ENCODE data around the gene HLA-E.
"Not testable (repeated sequence)": the region's sequence is repeated elsewhere in the genome, so short reads cannot be mapped to it uniquely, and the experiment has no call there.

Gene HLA-E

GRCh38 chr6:30483677-30484279, 5.5 kb upstream of the HLA-E start:
- no peaks in the 10 kb centered on the region for H3K36me3 Mint-ChIP-seq (ENCODE audit: low read depth)

DNA sequence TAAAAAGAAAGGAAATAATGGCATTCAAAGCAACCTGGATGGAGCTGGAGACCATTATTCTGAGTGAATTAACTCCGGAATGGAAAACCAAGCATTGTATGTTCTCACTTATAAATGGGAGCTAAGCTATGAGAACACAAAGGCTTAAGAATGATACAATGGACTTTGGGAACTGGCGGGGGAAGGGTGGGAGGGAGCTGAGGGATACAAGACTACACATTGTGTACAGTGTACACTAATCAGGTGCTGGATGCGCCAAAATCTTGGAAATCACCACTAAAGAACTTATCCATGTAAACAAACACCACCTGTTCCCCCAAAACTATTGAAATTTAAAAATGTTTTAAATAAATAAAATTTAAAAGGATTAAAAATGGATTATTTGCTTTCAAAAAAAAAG, 4.1 kb upstream of the HLA-E start:
- H3K9me3 Mint-ChIP-seq: no peaks in the 10 kb centered on the region
- peaks cover 6% of the 10 kb centered on the region for H3K4me1 Mint-ChIP-seq
- H3K27me3 Mint-ChIP-seq (ENCODE audit: low read depth): peaks cover 58% of the 10 kb centered on the region
- TF ChIP-seq CTCF (IDR thresholded peaks at IDR 0.05; ENCODE audit: unreplicated experiment in 3 of 3): no peak
- H3K4me3 Mint-ChIP-seq: no peak overlapping the region
- H3K36me3 Mint-ChIP-seq (ENCODE audit: low read depth): peaks cover 2% of the 10 kb centered on the region
- H3K27ac Mint-ChIP-seq: no peak overlapping the region

More at GRCh38 chr6:30483677-30484279, 5.5 kb upstream of the HLA-E start:
- Mint-ChIP-seq H3K4me3 (no peak overlapping the region), H3K4me1 (no peaks in the 10 kb centered on the region), H3K27ac (no peak overlapping the region), H3K27me3 (ENCODE audit: low read depth) (peaks cover 67% of the 10 kb centered on the region), H3K9me3 (no peaks in the 10 kb centered on the region)
- TF ChIP-seq CTCF (IDR thresholded peaks at IDR 0.05; ENCODE audit: unreplicated experiment in 3 of 3): peak; percentile 51 to 64 (median 55)

DNA sequence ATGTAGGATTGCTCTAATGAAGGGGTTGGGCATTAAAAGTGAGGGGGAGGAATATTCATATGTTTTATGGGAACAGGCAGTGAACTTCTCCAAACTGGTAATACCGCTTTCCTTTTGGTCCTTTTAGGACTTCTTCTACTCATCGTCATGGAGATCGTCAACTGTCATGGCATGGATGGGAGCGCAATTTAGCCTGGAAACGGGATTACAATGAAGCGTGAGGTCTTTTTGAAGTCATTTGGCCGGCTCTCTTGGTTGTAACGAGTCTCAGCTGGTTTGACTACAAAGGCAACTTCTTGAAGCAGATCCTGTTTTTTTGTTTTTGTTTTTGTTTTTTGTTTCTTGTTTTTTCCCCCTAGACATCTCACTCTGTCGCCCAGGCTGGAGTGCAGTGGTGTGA, 1.4 kb upstream of the HLA-E start:
- H3K27me3 Mint-ChIP-seq (ENCODE audit: low read depth): peaks cover 34% of the 10 kb centered on the region
- peaks cover 17% of the 10 kb centered on the region for H3K36me3 Mint-ChIP-seq (ENCODE audit: low read depth)
- no peak overlapping the region for H3K27ac Mint-ChIP-seq
- peaks cover 13% of the 10 kb centered on the region for H3K4me1 Mint-ChIP-seq
- H3K9me3 Mint-ChIP-seq: no peaks in the 10 kb centered on the region
- H3K4me3 Mint-ChIP-seq: peak overlapping the region; percentile 2 to 64 (median 21)
- TF ChIP-seq CTCF (IDR thresholded peaks at IDR 0.05; ENCODE audit: unreplicated experiment in 3 of 3): no peak

- peak overlapping the region; percentile 70 to 93 (median 92) for H3K27ac Mint-ChIP-seq
- peaks cover 13% of the 10 kb centered on the region for H3K4me1 Mint-ChIP-seq
- not testable (repeated sequence) for H3K9me3 Mint-ChIP-seq
- H3K27me3 Mint-ChIP-seq (ENCODE audit: low read depth): peaks cover 26% of the 10 kb centered on the region
- H3K4me3 Mint-ChIP-seq: peak overlapping the region in 1 of 3 experiments; percentile 98
- H3K36me3 Mint-ChIP-seq (ENCODE audit: low read depth): peaks cover 17% of the 10 kb centered on the region
Observed at GRCh38 chr6:30488697-30489080, 620 bp upstream of the HLA-E start.

GRCh38 chr6:30490026-30490876, 942 bp downstream of the HLA-E start:
- Mint-ChIP-seq H3K4me1 (peaks cover 20% of the 10 kb centered on the region), H3K27ac (peak overlapping the region in 2 of 3 experiments; percentile 44 to 93), H3K9me3 (no peaks in the 10 kb centered on the region), H3K27me3 (ENCODE audit: low read depth) (peaks cover 20% of the 10 kb centered on the region), H3K36me3 (ENCODE audit: low read depth) (peaks cover 17% of the 10 kb centered on the region), H3K4me3 (peak overlapping the region; percentile 93 to 98 (median 98))
- no peak for TF ChIP-seq CTCF (IDR thresholded peaks at IDR 0.05; ENCODE audit: unreplicated experiment in 3 of 3)

- peak overlapping the region; percentile 67 to 98 (median 93) for H3K4me3 Mint-ChIP-seq
- H3K27ac Mint-ChIP-seq, H3K9me3 Mint-ChIP-seq: not testable (repeated sequence)
- H3K4me1 Mint-ChIP-seq: peaks cover 20% of the 10 kb centered on the region
- H3K27me3 Mint-ChIP-seq (ENCODE audit: low read depth): peaks cover 14% of the 10 kb centered on the region
- H3K36me3 Mint-ChIP-seq (ENCODE audit: low read depth): peaks cover 17% of the 10 kb centered on the region
Observed at GRCh38 chr6:30491291-30491953, 2.1 kb downstream of the HLA-E start.

All from nephron (organoid).